NB4 (cell line): ENCODE results near the gene KCTD13.

Source experiments
- DNase-seq: peaks from one replicate; pipeline ENCODE4 v3.0.0; 2010; ENCODE audit warnings: low read depth
- H3K4me3 ChIP-seq: one replicate; pipeline ENCODE4 v1.5.1; 2011; ENCODE audit warnings: mild to moderate bottlenecking, low read depth, low read length, moderate library complexity
- CTCF ChIP-seq: IDR thresholded peaks from one replicate; pipeline ENCODE4 v1.5.1; 2012; ENCODE audit warnings: low read depth, low read length
- MYC ChIP-seq: IDR thresholded peaks from 2 replicates; pipeline ENCODE4 v1.6.1; 2011; ENCODE audit warnings: low read depth, low read length
- POLR2A ChIP-seq: IDR thresholded peaks from 2 replicates; pipeline ENCODE4 v1.6.1; 2011; ENCODE audit warnings: mild to moderate bottlenecking; ENCODE audit not compliant: insufficient read length; ENCODE audit errors: extremely low read depth
- TF ChIP-seq, protein P1 (sequence below): IDR thresholded peaks from 2 replicates; pipeline ENCODE4 v1.6.1; 2011; ENCODE audit warnings: low read depth, low read length

KCTD13 gene

DNA sequence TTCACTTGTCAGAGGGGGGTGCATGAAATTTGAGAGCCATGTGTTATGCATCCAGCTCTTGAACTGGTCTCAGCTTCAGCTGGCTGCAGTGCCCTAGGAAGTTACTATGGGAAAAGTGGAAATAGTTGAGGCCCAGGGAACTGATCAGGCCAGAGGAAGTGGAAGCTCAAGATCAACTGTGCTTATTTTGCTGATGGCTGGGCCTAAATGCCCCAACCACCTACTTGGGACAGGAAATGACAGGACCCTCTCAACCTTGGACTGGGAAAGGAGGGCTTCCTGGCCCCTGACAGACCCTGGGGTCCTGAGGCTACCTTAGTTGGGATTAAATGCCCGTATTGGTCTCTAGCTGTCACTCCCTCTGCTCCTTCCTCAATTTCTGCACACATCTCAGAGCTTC lies 46.5 kb upstream of the KCTD13 start:
- no peak for DNase-seq
- H3K4me3 ChIP-seq: no peak overlapping the region
- TF ChIP-seq CTCF: no peak
- no peak for TF ChIP-seq POLR2A
- TF ChIP-seq, protein P1, sequence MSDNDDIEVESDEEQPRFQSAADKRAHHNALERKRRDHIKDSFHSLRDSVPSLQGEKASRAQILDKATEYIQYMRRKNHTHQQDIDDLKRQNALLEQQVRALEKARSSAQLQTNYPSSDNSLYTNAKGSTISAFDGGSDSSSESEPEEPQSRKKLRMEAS: no peak

- DNase-seq: no peak
- no peak overlapping the region for H3K4me3 ChIP-seq
- no peak for TF ChIP-seq MYC
- TF ChIP-seq POLR2A: no peak
- TF ChIP-seq, protein P1: no peak
- no peak for TF ChIP-seq CTCF
These were observed 45.3 kb upstream of the KCTD13 start for GRCh38 chr16:29971304-29971703.

GRCh38 chr16:29968205-29968604 lies 42.2 kb upstream of the KCTD13 start:
- no peak for DNase-seq
- TF ChIP-seq MYC: no peak
- TF ChIP-seq CTCF: no peak
- TF ChIP-seq POLR2A: no peak
- TF ChIP-seq, protein P1: no peak

GRCh38 chr16:29963021-29963743 lies 37.2 kb upstream of the KCTD13 start:
- no peak overlapping the region for H3K4me3 ChIP-seq
- TF ChIP-seq MYC: no peak
- no peak for TF ChIP-seq POLR2A
- no peak for TF ChIP-seq CTCF
- TF ChIP-seq, protein P1: no peak
- DNase-seq: no peak

More at GRCh38 chr16:29968205-29968604, 42.2 kb upstream of the KCTD13 start:
- no peak overlapping the region for H3K4me3 ChIP-seq

- peak; percentile 42 for DNase-seq
These were observed 36.4 kb upstream of the KCTD13 start for GRCh38 chr16:29962344-29962994.

More at GRCh38 chr16:29962344-29962994, 36.4 kb upstream of the KCTD13 start:
- peak overlapping the region; percentile 66 for H3K4me3 ChIP-seq
- TF ChIP-seq POLR2A (no peak), MYC (no peak), CTCF (no peak)
- TF ChIP-seq, protein P1: no peak
